Astrocyte of the spinal cord (primary cell): ENCODE measurements around the gene PGAP1.
"Not testable (repeated sequence)": the region's sequence is repeated elsewhere in the genome, so short reads cannot be mapped to it uniquely, and the experiment has no call there.

ENCODE experiments used
- DNase-seq: peaks from one replicate; pipeline ENCODE4 v3.0.0; 2011; ENCODE audit warnings: low read depth, low spot score
- H3K4me3 ChIP-seq: 2 replicates; pipeline ENCODE4 v1.5.1; 2011; ENCODE audit warnings: low read depth, mild to moderate bottlenecking, low read length, moderate library complexity
- in situ Hi-C: cut with HindIII; loops from 2 replicates; pipeline ENCODE4 v1.10.0; 2017; ENCODE audit warnings: low sequenced_read_pairs
- TF ChIP-seq, protein P1 (sequence below): IDR thresholded peaks from 2 replicates; pipeline ENCODE4 v1.5.1; 2012; ENCODE audit warnings: low read depth, mild to moderate bottlenecking, low read length, inconsistent platforms

PGAP1 gene

GRCh38 chr2:196924051-196924450 lies 2.5 kb downstream of the PGAP1 start:
- no peak overlapping the region for H3K4me3 ChIP-seq
- in situ Hi-C loops = no loop called here
- DNase-seq = no peak
- TF ChIP-seq, protein P1, sequence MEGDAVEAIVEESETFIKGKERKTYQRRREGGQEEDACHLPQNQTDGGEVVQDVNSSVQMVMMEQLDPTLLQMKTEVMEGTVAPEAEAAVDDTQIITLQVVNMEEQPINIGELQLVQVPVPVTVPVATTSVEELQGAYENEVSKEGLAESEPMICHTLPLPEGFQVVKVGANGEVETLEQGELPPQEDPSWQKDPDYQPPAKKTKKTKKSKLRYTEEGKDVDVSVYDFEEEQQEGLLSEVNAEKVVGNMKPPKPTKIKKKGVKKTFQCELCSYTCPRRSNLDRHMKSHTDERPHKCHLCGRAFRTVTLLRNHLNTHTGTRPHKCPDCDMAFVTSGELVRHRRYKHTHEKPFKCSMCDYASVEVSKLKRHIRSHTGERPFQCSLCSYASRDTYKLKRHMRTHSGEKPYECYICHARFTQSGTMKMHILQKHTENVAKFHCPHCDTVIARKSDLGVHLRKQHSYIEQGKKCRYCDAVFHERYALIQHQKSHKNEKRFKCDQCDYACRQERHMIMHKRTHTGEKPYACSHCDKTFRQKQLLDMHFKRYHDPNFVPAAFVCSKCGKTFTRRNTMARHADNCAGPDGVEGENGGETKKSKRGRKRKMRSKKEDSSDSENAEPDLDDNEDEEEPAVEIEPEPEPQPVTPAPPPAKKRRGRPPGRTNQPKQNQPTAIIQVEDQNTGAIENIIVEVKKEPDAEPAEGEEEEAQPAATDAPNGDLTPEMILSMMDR = no peak

DNA sequence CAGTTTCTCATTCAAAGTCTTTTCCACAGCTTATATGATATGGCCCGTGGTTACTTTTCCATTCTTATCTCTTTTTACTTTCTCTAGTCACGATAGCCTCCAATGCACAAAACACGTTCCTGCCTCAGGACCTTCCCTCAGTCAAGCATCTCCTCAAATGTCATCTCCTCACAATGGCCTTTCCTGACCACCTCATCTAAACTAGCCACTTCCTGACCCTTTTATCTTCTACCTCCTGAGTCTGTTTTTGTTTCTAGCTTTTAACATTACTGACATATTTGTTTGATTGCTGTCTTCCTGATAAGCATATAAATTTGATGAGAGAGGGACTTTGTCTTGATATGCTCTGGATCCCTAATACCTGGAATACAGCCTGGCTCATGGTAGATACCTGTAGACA lies 7.6 kb downstream of the PGAP1 start:
- H3K4me3 ChIP-seq = no peak overlapping the region
- no peak for DNase-seq
- TF ChIP-seq, protein P1 = no peak
- in situ Hi-C loops = no loop called here

GRCh38 chr2:196917802-196918201 lies 8.7 kb downstream of the PGAP1 start:
- no peak overlapping the region for H3K4me3 ChIP-seq
- TF ChIP-seq, protein P1 = no peak
- in situ Hi-C loops = no loop called here
- no peak for DNase-seq

DNA sequence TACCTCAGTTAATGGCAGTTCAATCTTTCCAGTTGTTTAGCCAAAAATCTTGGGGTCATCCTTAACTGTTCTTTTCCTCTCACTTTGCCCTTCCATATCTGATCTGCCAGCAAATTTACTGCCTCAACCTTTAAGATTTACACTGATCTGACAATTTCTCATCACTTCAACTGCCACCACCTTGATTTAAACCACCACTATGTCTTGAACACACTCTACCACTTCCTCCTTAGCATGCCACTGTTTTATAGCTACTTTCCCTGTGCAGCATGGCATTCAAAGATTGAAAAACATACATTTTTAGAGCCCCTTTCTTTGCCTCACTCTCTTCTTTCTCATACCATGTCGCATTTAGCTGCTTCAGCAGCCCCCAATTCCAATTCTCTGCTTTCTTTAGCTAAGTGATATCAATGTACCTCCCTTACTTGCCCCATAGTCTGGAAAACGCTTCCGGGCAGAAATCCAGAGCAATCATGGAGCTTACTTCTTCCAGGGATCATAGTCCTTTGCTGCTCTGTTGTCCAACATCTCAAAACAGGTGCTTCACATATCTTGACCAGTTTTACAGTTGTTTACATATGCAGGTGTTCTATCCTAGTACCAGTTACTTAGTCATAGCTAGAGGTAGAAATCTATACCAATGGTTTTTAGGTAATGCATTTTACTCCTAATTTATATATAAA lies 10.9 kb downstream of the PGAP1 start:
- no peak overlapping the region for H3K4me3 ChIP-seq
- DNase-seq = no peak
- in situ Hi-C loops = no loop called here
- TF ChIP-seq, protein P1 = no peak

DNA sequence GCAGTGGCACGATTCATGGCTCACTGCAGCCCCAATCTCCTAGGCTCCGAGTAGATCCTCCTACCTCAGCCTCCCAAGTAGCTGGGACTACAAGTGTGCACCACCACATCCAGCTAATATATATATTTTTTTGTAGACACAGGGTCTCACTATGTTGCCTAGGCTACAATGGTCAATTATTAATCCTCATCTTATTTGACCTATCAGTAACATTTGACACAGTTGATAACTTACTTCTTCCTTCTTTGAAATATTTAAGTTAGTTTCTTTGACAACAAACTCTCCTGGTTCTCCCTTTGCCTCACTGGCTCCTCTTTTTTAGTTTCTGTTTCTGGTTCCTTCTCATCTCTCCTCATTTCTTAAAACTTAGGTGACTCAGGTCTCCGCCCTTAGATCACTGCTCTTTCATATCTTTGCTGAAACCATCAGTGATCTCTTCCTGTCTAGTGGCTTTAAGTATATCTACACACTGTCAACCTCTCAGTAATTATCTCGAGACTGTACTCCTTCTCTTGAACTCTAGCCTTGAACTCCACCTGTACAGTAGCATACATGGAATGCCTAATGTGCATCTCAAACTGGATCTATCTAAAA lies 11.5 kb downstream of the PGAP1 start:
- TF ChIP-seq, protein P1 = no peak
- no peak overlapping the region for H3K4me3 ChIP-seq
- no peak for DNase-seq
- in situ Hi-C loops = no loop called here

- in situ Hi-C loops = no loop called here
- TF ChIP-seq, protein P1 = no peak
- H3K4me3 ChIP-seq = no peak overlapping the region
- no peak for DNase-seq
Measured at GRCh38 chr2:196913691-196914090, 12.8 kb downstream of the PGAP1 start.

DNA sequence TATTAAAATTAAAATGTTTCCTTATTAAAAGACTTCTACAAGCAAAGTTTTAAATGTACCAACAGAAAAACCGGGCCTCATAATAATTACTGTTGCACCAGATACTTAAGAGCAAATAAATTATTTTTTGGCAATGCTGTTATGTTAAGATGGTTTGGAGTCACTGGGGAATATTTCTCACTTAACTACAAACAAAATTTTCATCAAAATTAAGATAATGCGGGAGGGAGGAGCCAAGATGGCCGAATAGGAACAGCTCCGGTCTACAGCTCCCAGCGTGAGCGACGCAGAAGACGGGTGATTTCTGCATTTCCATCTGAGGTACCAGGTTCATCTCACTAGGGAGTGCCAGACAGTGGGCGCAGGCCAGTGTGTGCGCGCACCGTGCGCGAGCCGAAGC lies 21.1 kb downstream of the PGAP1 start:
- DNase-seq, in situ Hi-C loops, H3K4me3 ChIP-seq: not testable (repeated sequence)
